Right lobe of liver (tissue), 6 donors: ENCODE measurements around the gene RAP1A. TPM values are rescaled to one million over a fixed set of nuclear protein-coding genes. Genes with fewer than 3 reads are reported as not detected.
"Not testable (repeated sequence)": the region's sequence is repeated elsewhere in the genome, so short reads cannot be mapped to it uniquely, and the experiment has no call there.

Experiments
- ATAC-seq, 4 donors: fragments of 200-7000 bp; cut with Tn5 transposase; one replicate each; pipeline ENCODE4 v1.9.1; 2020; ENCODE audit warnings: mild to moderate bottlenecking in 4 of 4, moderate library complexity in 4 of 4
- DNase-seq, 3 donors: peaks; one replicate each; pipeline ENCODE4 v3.0.0-alpha.2; 2020
- H3K27ac ChIP-seq, 3 donors: fragments of 200-600 bp; one replicate each; pipeline ENCODE4 v1.8.0; 2022
- H3K27me3 ChIP-seq, 2 donors: fragments of 200-600 bp; one replicate each; pipeline ENCODE4 v1.8.0; 2022
- H3K36me3 ChIP-seq, 4 donors: fragments of 200-600 bp; sonication (generic) in 1 of 4; one replicate each; pipeline versions ENCODE4 v1.5.1 to v1.8.0; 2017 to 2022; ENCODE audit warnings: control low read depth in 1 of 4
- H3K4me1 ChIP-seq, 4 donors: fragments of 200-600 bp; sonication (generic) in 1 of 4; one replicate each; pipeline versions ENCODE4 v1.5.1 to v1.8.0; 2017 to 2022; ENCODE audit warnings: control low read depth in 1 of 4
- H3K4me3 ChIP-seq, 3 donors: fragments of 200-600 bp; one replicate each; pipeline ENCODE4 v1.8.0; 2022
- H3K9me3 ChIP-seq, 4 donors: fragments of 200-600 bp; sonication (generic) in 1 of 4; one replicate each; pipeline versions ENCODE4 v1.5.1 to v1.8.0; 2017 to 2022; ENCODE audit warnings: control low read depth in 1 of 4
- CTCF ChIP-seq, 4 donors: fragments of 200-600 bp in 3 of 4; fragments of 450-650 bp in 1 of 4; IDR thresholded peaks; one replicate each; pipeline versions ENCODE4 v1.5.1 to v1.8.0; 2016 to 2022; ENCODE audit warnings: antibody characterized with exemption in 4 of 4, mild to moderate bottlenecking in 2 of 4
- POLR2A ChIP-seq: fragments of 450-650 bp; IDR thresholded peaks from one replicate; pipeline ENCODE4 v1.6.1; 2017; ENCODE audit warnings: antibody characterized with exemption, mild to moderate bottlenecking
- whole genome bisulfite sequencing: methylation state at CpG from one replicate; pipeline ENCODE4 v1.1.6; 2018; ENCODE audit warnings: low coverage, low lambda C conversion rate; ENCODE audit not compliant: insufficient coverage; ENCODE audit errors: missing lambda C conversion rate; 5-methylcytosine and 5-hydroxymethylcytosine counted together
- intact Hi-C, 2 donors: fragments of 100-400 bp; cut with DNase I; formaldehyde crosslinking; loops; one replicate each; pipeline versions ENCODE4 v1.11.2 to v1.14.1; 2022
- total RNA-seq, 6 experiments: library from RNA; depleted of rRNA in 2 of 6; stranded (reverse); fragments of >200 nt in 2 of 6; fragmentation: NEBNext Ultra II Directional in 3 of 6; extraction: Animal tissue kit (Norgen Biotek cat#: 25700) in 3 of 6; gene quantifications; one replicate each; pipeline versions ENCODE4 v1.1.0 to v1.2.4, GENCODE V29; 2016 to 2023
- donor health status: DM: no; HTN: yes; CAD: no.
- donor health status: DM: no; HTN: no; CAD: no.
- donor health status: DM: no; HTN: no; CAD: no.
- donor health status: DM: no; HTN: yes; CAD: no.
- donor health status: DM: no; HTN: yes; CAD: no.

Gene RAP1A
- total RNA-seq, 6 experiments from 2014 or later: 25.9 to 53.8 (median 33.3) TPM

GRCh38 chr1:111738133-111738435 lies 118.5 kb downstream of the RAP1A start:
- WGBS: 32% methylated on average over 4 of the region's 9 CpGs
- H3K9me3 ChIP-seq: no peaks in the 10 kb centered on the region
- TF ChIP-seq CTCF (IDR thresholded peaks at IDR 0.05): no peak
- TF ChIP-seq POLR2A: no peak
- peak overlapping the region; percentile 58 to 62 (median 58) for H3K4me3 ChIP-seq
- peaks cover 0 to 17% (median 0%) of the 10 kb centered on the region in 4 donors for H3K4me1 ChIP-seq
- peaks cover 0 to 3% of the 10 kb centered on the region in 2 donors for H3K27me3 ChIP-seq
- no peak overlapping the region for H3K27ac ChIP-seq
- DNase-seq: no peak
- intact Hi-C loops: no loop called here
- H3K36me3 ChIP-seq: no peaks in the 10 kb centered on the region
- no peak for ATAC-seq

GRCh38 chr1:111738436-111739193 lies 119.0 kb downstream of the RAP1A start:
- peak; percentile 74 to 77 (median 74) for DNase-seq
- H3K9me3 ChIP-seq: no peaks in the 10 kb centered on the region
- peak overlapping the region; percentile 33 to 60 (median 59) for H3K27ac ChIP-seq
- peak overlapping the region; percentile 58 to 62 (median 58) for H3K4me3 ChIP-seq
- H3K36me3 ChIP-seq: no peaks in the 10 kb centered on the region
- peaks cover 0 to 17% (median 0%) of the 10 kb centered on the region in 4 donors for H3K4me1 ChIP-seq
- ATAC-seq: peak; percentile 63 to 76 (median 68)
- H3K27me3 ChIP-seq: peaks cover 0 to 3% of the 10 kb centered on the region in 2 donors
- 3% methylated on average over 20 of the region's 61 CpGs for WGBS
- intact Hi-C loops: no loop called here
- TF ChIP-seq POLR2A (no peak), CTCF (IDR thresholded peaks at IDR 0.05) (no peak)

- TF ChIP-seq CTCF (IDR thresholded peaks at IDR 0.05) (no peak), POLR2A (peak; percentile 83)
- no peaks in the 10 kb centered on the region for H3K9me3 ChIP-seq
- H3K36me3 ChIP-seq: no peaks in the 10 kb centered on the region
- H3K4me3 ChIP-seq: peak within 1 kb of the TSS; percentile 58 to 62 (median 58)
- peak within 1 kb of the TSS; percentile 33 to 60 (median 59) for H3K27ac ChIP-seq
- under 1% methylated on average over 31 of the region's 59 CpGs for WGBS
- H3K4me1 ChIP-seq: peaks cover 0 to 17% (median 0%) of the 10 kb centered on the region in 4 donors
- H3K27me3 ChIP-seq: peaks cover 0 to 3% of the 10 kb centered on the region in 2 donors
- ATAC-seq (peak; percentile 88 to 96 (median 93)), DNase-seq (peak; percentile 92 to 94 (median 93))
- intact Hi-C loops: no loop called here
Observed at GRCh38 chr1:111739194-111739924, 119.8 kb downstream of the RAP1A start, which contains the start of gene INKA2. INKA2 (minus strand) TSS chr1:111739395; CDS start chr1:111739242, 153 bp downstream.

GRCh38 chr1:111739925-111740765 lies 120.6 kb downstream of the RAP1A start:
- H3K36me3 ChIP-seq: no peaks in the 10 kb centered on the region
- H3K27ac ChIP-seq: peak overlapping the region in 1 of 3 donors; percentile 17
- ATAC-seq: peak; percentile 8 to 48 (median 33)
- intact Hi-C loops: no loop called here
- peak overlapping the region; percentile 58 to 62 (median 58) for H3K4me3 ChIP-seq
- no peak for TF ChIP-seq CTCF (IDR thresholded peaks at IDR 0.05)
- TF ChIP-seq POLR2A: no peak
- WGBS: 2% methylated on average over 30 of the region's 63 CpGs
- H3K4me1 ChIP-seq: peaks cover 0 to 17% (median 0%) of the 10 kb centered on the region in 4 donors
- peaks cover 0 to 3% of the 10 kb centered on the region in 2 donors for H3K27me3 ChIP-seq
- peak in 1 of 3 donors; percentile 73 for DNase-seq
- no peaks in the 10 kb centered on the region for H3K9me3 ChIP-seq

GRCh38 chr1:111742292-111742691 lies 122.7 kb downstream of the RAP1A start:
- H3K36me3 ChIP-seq, H3K4me3 ChIP-seq, DNase-seq, H3K27me3 ChIP-seq, H3K9me3 ChIP-seq, intact Hi-C loops, ATAC-seq, H3K27ac ChIP-seq: not testable (repeated sequence)
- peaks cover 0 to 17% (median 0%) of the 10 kb centered on the region in 4 donors for H3K4me1 ChIP-seq
- 90% methylated on average over 10 of the region's 14 CpGs for WGBS
